HepG2 (cell line): ENCODE data around the gene SOX12. TPM values are rescaled to one million over a fixed set of nuclear protein-coding genes. Genes with fewer than 3 reads are reported as not detected.

Source experiments
- AFF4 ChIP-seq: sonication (generic); formaldehyde crosslinking; IDR thresholded peaks from 2 replicates; pipeline ENCODE4 v1.4.0; 2020; ENCODE audit warnings: missing genetic modification reagents
- CBX2 ChIP-seq, 2 experiments: fragments of 200-600 bp in 1 of 2; sonication (generic); formaldehyde crosslinking in 1 of 2; IDR thresholded peaks; 2 replicates each; pipeline versions ENCODE4 v1.7.0 to v1.8.1; 2018 to 2022; ENCODE audit warnings: low read depth in 2 of 2, low read length in 1 of 2, mild to moderate bottlenecking in 1 of 2, missing genetic modification reagents in 1 of 2
- FOXP1 ChIP-seq, 2 experiments: fragments of 450-650 bp in 1 of 2; IDR thresholded peaks; 2 replicates each; pipeline ENCODE4 v1.6.1; 2017 to 2018; ENCODE audit warnings: antibody characterized with exemption in 1 of 2
- ISX ChIP-seq: sonication (generic); formaldehyde crosslinking; conservative IDR thresholded peaks from 2 replicates; pipeline ENCODE4 v1.5.0; 2020; ENCODE audit warnings: missing genetic modification reagents
- MAFF ChIP-seq: IDR thresholded peaks from 2 replicates; pipeline ENCODE4 v1.6.1; 2011; ENCODE audit warnings: low read depth, low read length, improper control_type of control experiment
- SIX1 ChIP-seq: sonication (generic); formaldehyde crosslinking; IDR thresholded peaks from 2 replicates; pipeline ENCODE4 v1.4.0; 2020; ENCODE audit warnings: missing genetic modification reagents, borderline replicate concordance
- ZBTB8A ChIP-seq: sonication (generic); formaldehyde crosslinking; IDR thresholded peaks from 2 replicates; pipeline ENCODE4 v1.4.0; 2020; ENCODE audit warnings: mild to moderate bottlenecking, low read depth, missing genetic modification reagents, borderline replicate concordance
- ZNF567 ChIP-seq: sonication (generic); formaldehyde crosslinking; IDR thresholded peaks from 2 replicates; pipeline ENCODE4 v1.8.1; 2023; ENCODE audit warnings: mild to moderate bottlenecking, missing genetic modification reagents, borderline replicate concordance
- ZNF776 ChIP-seq: sonication (generic); formaldehyde crosslinking; IDR thresholded peaks from 2 replicates; pipeline ENCODE4 v1.4.0; 2020; ENCODE audit warnings: mild to moderate bottlenecking, missing genetic modification reagents
- polyA plus RNA-seq, 8 experiments: library from polyadenylated mRNA; depleted of rRNA in 3 of 8; stranded (reverse) in 7 of 8; unstranded in 1 of 8; fragments of >200 nt; fragmentation: Illumina TruSeq in 4 of 8; extraction: Trizol in 4 of 8; gene quantifications; 2 replicates each; pipeline versions ENCODE4 v1.2.1 to v1.2.3, GENCODE V29; 2011 to 2016; ENCODE audit warnings: low read depth in 4 of 8, missing spikeins in 1 of 8, mixed read lengths in 1 of 8; ENCODE audit not compliant: insufficient read depth in 1 of 8
- total RNA-seq, 5 experiments: library from RNA; depleted of rRNA; stranded (reverse); fragments of >200 nt; fragmentation: Illumina TruSeq; extraction: Trizol; gene quantifications; 2 replicates each; pipeline ENCODE4 v1.2.3, GENCODE V29; 2016; ENCODE audit warnings: low read depth in 1 of 5
- TF ChIP-seq, protein P1 (sequence below): sonication (generic); formaldehyde crosslinking; IDR thresholded peaks from 2 replicates; pipeline ENCODE4 v1.4.0; 2020; ENCODE audit warnings: missing genetic modification reagents
- TF ChIP-seq, protein P2 (sequence below): sonication (generic); formaldehyde crosslinking; conservative IDR thresholded peaks from 2 replicates; pipeline ENCODE4 v1.8.1; 2023; ENCODE audit warnings: missing genetic modification reagents
- TF ChIP-seq, protein P3 (sequence below): sonication (generic); formaldehyde crosslinking; IDR thresholded peaks from 2 replicates; pipeline ENCODE4 v1.5.0; 2020; ENCODE audit warnings: missing genetic modification reagents
- TF ChIP-seq, protein P4 (sequence below): sonication (generic); formaldehyde crosslinking; IDR thresholded peaks from 2 replicates; pipeline ENCODE4 v1.4.0; 2020; ENCODE audit warnings: low read depth, missing genetic modification reagents
- TF ChIP-seq, protein P5 (sequence below): sonication (generic); formaldehyde crosslinking; IDR thresholded peaks from 2 replicates; pipeline ENCODE4 v1.4.0; 2020; ENCODE audit warnings: missing genetic modification reagents, borderline replicate concordance

SOX12 gene
- total and polyA plus RNA-seq, 2 of the 13 experiments (the other 11 are each of a cell fraction or from before 2014, with no cell fraction given), result 10.0 to 18.7 TPM

GRCh38 chr20:326645-327185 lies 1.4 kb downstream of the SOX12 start (continued):
- no peak; the same call in 1 of the 2 replicates for TF ChIP-seq AFF4
- no peak for TF ChIP-seq MAFF
- no peak; the same call in 1 of the 2 replicates for TF ChIP-seq ZNF776 (CRISPR knock-in tag)
- TF ChIP-seq, protein P1, sequence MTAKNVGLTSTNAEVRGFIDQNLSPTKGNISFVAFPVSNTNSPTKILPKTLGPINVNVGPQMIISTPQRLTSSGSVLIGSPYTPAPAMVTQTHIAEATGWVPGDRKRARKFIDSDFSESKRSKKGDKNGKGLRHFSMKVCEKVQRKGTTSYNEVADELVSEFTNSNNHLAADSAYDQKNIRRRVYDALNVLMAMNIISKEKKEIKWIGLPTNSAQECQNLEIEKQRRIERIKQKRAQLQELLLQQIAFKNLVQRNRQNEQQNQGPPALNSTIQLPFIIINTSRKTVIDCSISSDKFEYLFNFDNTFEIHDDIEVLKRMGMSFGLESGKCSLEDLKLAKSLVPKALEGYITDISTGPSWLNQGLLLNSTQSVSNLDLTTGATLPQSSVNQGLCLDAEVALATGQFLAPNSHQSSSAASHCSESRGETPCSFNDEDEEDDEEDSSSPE (CRISPR knock-in tag), result peak; percentile 32; the same call in 1 of the 2 replicates
- TF ChIP-seq, protein P2, sequence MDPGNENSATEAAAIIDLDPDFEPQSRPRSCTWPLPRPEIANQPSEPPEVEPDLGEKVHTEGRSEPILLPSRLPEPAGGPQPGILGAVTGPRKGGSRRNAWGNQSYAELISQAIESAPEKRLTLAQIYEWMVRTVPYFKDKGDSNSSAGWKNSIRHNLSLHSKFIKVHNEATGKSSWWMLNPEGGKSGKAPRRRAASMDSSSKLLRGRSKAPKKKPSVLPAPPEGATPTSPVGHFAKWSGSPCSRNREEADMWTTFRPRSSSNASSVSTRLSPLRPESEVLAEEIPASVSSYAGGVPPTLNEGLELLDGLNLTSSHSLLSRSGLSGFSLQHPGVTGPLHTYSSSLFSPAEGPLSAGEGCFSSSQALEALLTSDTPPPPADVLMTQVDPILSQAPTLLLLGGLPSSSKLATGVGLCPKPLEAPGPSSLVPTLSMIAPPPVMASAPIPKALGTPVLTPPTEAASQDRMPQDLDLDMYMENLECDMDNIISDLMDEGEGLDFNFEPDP (CRISPR knock-in tag), result no peak
- TF ChIP-seq, protein P3, sequence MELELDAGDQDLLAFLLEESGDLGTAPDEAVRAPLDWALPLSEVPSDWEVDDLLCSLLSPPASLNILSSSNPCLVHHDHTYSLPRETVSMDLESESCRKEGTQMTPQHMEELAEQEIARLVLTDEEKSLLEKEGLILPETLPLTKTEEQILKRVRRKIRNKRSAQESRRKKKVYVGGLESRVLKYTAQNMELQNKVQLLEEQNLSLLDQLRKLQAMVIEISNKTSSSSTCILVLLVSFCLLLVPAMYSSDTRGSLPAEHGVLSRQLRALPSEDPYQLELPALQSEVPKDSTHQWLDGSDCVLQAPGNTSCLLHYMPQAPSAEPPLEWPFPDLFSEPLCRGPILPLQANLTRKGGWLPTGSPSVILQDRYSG (CRISPR knock-in tag), result no peak
- no peak for TF ChIP-seq ZNF567
- TF ChIP-seq, protein P4, sequence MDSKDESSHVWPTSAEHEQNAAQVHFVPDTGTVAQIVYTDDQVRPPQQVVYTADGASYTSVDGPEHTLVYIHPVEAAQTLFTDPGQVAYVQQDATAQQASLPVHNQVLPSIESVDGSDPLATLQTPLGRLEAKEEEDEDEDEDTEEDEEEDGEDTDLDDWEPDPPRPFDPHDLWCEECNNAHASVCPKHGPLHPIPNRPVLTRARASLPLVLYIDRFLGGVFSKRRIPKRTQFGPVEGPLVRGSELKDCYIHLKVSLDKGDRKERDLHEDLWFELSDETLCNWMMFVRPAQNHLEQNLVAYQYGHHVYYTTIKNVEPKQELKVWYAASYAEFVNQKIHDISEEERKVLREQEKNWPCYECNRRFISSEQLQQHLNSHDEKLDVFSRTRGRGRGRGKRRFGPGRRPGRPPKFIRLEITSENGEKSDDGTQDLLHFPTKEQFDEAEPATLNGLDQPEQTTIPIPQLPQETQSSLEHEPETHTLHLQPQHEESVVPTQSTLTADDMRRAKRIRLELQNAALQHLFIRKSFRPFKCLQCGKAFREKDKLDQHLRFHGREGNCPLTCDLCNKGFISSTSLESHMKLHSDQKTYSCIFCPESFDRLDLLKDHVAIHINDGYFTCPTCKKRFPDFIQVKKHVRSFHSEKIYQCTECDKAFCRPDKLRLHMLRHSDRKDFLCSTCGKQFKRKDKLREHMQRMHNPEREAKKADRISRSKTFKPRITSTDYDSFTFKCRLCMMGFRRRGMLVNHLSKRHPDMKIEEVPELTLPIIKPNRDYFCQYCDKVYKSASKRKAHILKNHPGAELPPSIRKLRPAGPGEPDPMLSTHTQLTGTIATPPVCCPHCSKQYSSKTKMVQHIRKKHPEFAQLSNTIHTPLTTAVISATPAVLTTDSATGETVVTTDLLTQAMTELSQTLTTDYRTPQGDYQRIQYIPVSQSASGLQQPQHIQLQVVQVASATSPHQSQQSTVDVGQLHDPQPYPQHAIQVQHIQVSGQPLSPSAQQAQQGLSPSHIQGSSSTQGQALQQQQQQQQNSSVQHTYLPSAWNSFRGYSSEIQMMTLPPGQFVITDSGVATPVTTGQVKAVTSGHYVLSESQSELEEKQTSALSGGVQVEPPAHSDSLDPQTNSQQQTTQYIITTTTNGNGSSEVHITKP (CRISPR knock-in tag), result no peak; the same call in 1 of the 2 replicates
- TF ChIP-seq CBX2 (IDR thresholded peaks at IDR 0.05; ENCODE audit: low read depth, low read length), result no peak; the same call in 1 of the 2 replicates
- TF ChIP-seq CBX2 (CRISPR knock-in tag; IDR thresholded peaks at IDR 0.05; ENCODE audit: low read depth), result no peak
- no peak for TF ChIP-seq ZBTB8A (CRISPR knock-in tag)
- TF ChIP-seq, protein P5, sequence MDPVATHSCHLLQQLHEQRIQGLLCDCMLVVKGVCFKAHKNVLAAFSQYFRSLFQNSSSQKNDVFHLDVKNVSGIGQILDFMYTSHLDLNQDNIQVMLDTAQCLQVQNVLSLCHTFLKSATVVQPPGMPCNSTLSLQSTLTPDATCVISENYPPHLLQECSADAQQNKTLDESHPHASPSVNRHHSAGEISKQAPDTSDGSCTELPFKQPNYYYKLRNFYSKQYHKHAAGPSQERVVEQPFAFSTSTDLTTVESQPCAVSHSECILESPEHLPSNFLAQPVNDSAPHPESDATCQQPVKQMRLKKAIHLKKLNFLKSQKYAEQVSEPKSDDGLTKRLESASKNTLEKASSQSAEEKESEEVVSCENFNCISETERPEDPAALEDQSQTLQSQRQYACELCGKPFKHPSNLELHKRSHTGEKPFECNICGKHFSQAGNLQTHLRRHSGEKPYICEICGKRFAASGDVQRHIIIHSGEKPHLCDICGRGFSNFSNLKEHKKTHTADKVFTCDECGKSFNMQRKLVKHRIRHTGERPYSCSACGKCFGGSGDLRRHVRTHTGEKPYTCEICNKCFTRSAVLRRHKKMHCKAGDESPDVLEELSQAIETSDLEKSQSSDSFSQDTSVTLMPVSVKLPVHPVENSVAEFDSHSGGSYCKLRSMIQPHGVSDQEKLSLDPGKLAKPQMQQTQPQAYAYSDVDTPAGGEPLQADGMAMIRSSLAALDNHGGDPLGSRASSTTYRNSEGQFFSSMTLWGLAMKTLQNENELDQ, result no peak
- TF ChIP-seq FOXP1 (IDR thresholded peaks at IDR 0.05), result no peak
- TF ChIP-seq FOXP1 (CRISPR knock-in tag; IDR thresholded peaks at IDR 0.05), result no peak
- TF ChIP-seq ISX (CRISPR knock-in tag), result no peak
- TF ChIP-seq SIX1, result no peak
